Measurements from ENCODE around the gene PXDC1. TPM values are rescaled to one million over a fixed set of nuclear protein-coding genes. Genes with fewer than 3 reads are reported as not detected.

PXDC1 gene, protein sequence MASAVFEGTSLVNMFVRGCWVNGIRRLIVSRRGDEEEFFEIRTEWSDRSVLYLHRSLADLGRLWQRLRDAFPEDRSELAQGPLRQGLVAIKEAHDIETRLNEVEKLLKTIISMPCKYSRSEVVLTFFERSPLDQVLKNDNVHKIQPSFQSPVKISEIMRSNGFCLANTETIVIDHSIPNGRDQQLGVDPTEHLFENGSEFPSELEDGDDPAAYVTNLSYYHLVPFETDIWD
- total RNA-seq: 10 to 100 TPM in 1 of 3 donors, 1 to 10 TPM in 2; 3.1 to 27.9 (median 9.2) TPM
- long read RNA-seq, donor 1, transcript PXDC1-202 (5 exons, 2,190 nt): major isoform, 68 of 73 reads
- long read RNA-seq, donor 1, partial matches to known transcripts: 0 of 73 reads
- long read RNA-seq, donor 1, other reads (novel, unspliced or antisense): 5 of 73 reads
- long read RNA-seq, donor 2, partial matches to known transcripts: 0 of 1 reads
- long read RNA-seq, donor 2, other reads (novel, unspliced or antisense): 1 of 1 reads

DNA sequence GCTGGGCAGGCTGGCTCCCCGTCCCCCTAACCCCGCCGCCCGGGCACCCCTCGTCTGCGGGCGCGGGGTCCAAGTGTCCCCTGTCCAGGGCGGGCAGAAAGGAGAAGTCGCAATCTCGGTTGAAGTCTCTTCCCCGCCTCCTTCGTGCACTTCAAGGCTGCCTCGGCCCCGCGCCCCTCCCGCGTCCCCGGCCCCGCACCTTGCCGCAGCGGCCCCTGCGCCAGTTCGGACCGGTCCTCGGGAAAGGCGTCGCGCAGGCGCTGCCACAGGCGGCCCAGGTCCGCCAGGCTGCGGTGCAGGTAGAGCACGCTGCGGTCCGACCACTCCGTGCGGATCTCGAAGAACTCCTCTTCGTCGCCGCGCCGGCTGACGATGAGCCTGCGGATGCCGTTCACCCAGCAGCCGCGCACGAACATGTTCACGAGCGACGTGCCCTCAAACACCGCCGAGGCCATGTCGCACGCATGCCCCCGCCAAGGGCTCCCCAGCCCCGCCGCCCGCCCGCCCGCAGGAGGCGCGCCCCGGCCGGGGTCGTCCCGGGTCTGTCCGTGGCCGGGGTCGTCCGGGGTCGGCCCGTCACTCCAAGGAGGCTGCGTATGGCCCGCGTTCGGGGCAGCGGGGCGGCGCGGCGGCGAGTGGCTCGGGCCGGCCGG lies at the start of gene PXDC1:
TSS of gene PXDC1 (minus strand) at position 637 of the 653 bp plus-strand sequence. CDS start at position 455, 182 bp downstream.
- no peaks in the 10 kb centered on the region for H3K36me3 ChIP-seq (ENCODE audit: low read depth)
- ATAC-seq (peak; percentile 2), DNase-seq (peak in 2 of 3 donors; percentile 55 to 62)
- H3K4me3 ChIP-seq: peak within 1 kb of the TSS; percentile 44
- intact Hi-C loops (cut with DNase I, micrococcal nuclease): no loop called here
- TF ChIP-seq, protein P1, sequence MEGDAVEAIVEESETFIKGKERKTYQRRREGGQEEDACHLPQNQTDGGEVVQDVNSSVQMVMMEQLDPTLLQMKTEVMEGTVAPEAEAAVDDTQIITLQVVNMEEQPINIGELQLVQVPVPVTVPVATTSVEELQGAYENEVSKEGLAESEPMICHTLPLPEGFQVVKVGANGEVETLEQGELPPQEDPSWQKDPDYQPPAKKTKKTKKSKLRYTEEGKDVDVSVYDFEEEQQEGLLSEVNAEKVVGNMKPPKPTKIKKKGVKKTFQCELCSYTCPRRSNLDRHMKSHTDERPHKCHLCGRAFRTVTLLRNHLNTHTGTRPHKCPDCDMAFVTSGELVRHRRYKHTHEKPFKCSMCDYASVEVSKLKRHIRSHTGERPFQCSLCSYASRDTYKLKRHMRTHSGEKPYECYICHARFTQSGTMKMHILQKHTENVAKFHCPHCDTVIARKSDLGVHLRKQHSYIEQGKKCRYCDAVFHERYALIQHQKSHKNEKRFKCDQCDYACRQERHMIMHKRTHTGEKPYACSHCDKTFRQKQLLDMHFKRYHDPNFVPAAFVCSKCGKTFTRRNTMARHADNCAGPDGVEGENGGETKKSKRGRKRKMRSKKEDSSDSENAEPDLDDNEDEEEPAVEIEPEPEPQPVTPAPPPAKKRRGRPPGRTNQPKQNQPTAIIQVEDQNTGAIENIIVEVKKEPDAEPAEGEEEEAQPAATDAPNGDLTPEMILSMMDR (IDR thresholded peaks at IDR 0.05): no peak
- peaks cover 25% of the 10 kb centered on the region for H3K4me1 ChIP-seq (ENCODE audit: low read depth)
- no peaks in the 10 kb centered on the region for H3K9me3 ChIP-seq

DNA sequence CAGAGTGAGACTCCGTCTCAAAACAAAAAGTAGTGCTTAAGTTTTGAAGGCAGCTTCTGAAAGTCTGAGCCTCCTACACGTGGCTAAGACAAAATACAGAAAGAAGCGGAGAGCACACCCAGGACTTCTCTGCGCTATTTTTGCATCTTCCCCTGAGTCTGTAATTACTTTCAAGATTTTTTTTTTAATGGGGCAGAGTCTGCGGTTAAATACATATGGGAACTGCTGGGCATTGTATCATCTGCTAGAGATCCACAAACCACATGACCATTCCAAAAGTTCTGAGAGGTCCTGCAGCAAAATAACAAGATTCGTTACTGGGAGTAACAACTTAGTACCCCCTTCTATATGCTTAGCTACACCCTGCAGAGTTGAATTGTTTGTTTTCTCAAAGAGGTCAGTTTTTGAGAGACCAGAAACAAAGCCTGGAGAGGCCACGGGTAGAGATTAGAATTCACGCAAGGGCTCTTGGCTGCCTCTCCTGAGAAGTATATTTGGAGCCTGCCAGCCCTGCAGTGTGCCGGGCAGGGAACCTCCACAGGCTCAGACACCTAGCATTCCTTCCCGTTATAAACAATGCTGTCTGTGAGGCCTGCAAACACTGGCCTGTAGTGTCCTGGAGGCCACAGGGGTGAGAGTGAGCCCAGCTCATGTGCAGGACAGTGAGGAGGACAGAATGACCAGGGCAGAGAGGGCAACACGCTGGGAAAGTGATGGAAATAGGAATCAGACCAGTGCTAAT lies 49.5 kb upstream of the PXDC1 start:
- ATAC-seq: no peak
- TF ChIP-seq, protein P1 (IDR thresholded peaks at IDR 0.05): no peak
- Histone ChIP-seq H3K36me3 (ENCODE audit: low read depth) (no peaks in the 10 kb centered on the region), H3K4me1 (ENCODE audit: low read depth) (no peaks in the 10 kb centered on the region), H3K9me3 (no peaks in the 10 kb centered on the region), H3K4me3 (no peak overlapping the region)
- DNase-seq: no peak
- intact Hi-C loops (cut with DNase I, micrococcal nuclease): no loop called here

DNA sequence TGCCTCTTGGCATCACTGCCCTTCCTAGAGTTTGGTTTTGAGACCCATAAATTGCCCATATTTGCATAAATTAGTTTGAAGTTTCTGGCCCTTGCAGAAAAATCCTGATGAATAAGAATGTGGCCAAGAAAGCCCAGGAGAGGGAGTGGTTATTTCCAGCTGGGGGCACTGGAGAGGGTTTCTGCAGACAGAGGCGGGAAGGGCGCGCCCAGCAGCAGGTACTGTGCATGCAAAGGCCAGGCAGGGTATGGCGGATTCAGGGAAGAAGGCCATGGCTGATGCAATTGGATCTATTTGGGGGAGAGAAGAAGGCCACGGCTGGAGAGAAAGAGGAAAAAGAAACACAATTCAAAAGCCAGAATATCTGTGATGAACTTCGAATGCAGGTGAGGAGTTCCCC lies 48.2 kb upstream of the PXDC1 start:
- Histone ChIP-seq H3K4me1 (ENCODE audit: low read depth) (no peaks in the 10 kb centered on the region), H3K9me3 (no peaks in the 10 kb centered on the region), H3K4me3 (no peak overlapping the region), H3K36me3 (ENCODE audit: low read depth) (no peaks in the 10 kb centered on the region)
- ATAC-seq (no peak), DNase-seq (no peak)
- TF ChIP-seq, protein P1 (IDR thresholded peaks at IDR 0.05): no peak
- intact Hi-C loops (cut with DNase I, micrococcal nuclease): no loop called here

DNA sequence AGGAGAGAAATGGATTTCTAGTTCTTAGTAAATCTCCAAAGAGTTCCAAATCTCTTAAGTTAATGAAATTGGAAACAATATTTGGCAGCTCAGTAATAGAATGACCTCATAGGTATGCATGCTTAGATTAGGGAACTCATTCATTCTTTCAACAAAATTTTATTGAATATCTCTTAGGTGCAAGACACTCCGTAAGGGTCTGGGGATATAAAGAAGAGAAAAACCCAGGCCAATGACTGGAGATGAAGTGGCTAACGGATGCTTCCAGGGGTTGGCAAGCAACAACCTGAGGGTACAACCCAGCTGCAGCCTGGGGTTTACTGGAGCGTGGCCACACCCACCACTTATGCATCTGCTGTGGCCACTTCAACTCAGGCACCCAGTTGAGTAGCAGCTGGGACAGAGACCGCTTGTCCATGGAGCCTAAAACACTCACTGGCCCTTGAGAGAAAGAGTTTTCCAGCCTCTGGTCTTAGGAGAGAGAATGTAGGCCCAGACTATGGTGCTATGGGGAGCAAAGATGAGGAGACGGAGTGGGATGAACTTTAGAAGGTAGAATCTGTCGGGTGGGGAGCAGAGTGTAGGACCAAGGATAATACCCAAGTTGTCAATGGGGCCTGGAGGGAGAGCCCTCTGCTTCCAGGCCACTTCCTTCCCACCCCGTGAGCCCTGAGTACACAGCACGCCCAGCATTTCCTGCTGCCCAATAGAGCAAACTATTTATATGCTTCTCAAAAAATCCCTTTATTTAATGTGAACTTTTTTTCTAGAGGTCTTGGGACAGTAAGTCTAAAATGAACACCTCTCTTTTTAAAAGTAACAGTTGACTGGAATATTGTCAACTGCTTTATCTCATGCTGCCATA lies 46.8 kb upstream of the PXDC1 start:
- H3K36me3 ChIP-seq (ENCODE audit: low read depth): no peaks in the 10 kb centered on the region
- intact Hi-C loops (cut with DNase I, micrococcal nuclease): no loop called here
- H3K4me3 ChIP-seq: no peak overlapping the region
- ATAC-seq: no peak
- H3K9me3 ChIP-seq: no peaks in the 10 kb centered on the region
- TF ChIP-seq, protein P1 (IDR thresholded peaks at IDR 0.05): no peak
- DNase-seq: no peak
- H3K4me1 ChIP-seq (ENCODE audit: low read depth): no peaks in the 10 kb centered on the region

Measured in mucosa of descending colon (tissue), 3 donors.